ENCODE data around the gene PPA1.
"Not testable (repeated sequence)": the region's sequence is repeated elsewhere in the genome, so short reads cannot be mapped to it uniquely, and the experiment has no call there.

The PPA1 gene

GRCh38 chr10:70227548-70228320 is 5.5 kb downstream of the PPA1 start:
- H3K36me3 ChIP-seq (ENCODE audit: control insufficient read depth, insufficient read depth, low read length), result peaks cover 2% of the 10 kb centered on the region
- no peaks in the 10 kb centered on the region for H3K4me1 ChIP-seq (ENCODE audit: control insufficient read depth, insufficient read depth, low read length)
- no peak overlapping the region for H3K4me3 ChIP-seq (ENCODE audit: low read depth, low read length)
- H3K9ac ChIP-seq (ENCODE audit: low read depth, low read length), result no peak overlapping the region
- H3K9me3 ChIP-seq (ENCODE audit: control insufficient read depth, insufficient read depth, low read length), result no peaks in the 10 kb centered on the region
- no peaks in the 10 kb centered on the region for H3K27me3 ChIP-seq (ENCODE audit: control insufficient read depth, insufficient read depth, low read length)

- H3K36me3 ChIP-seq (ENCODE audit: control insufficient read depth, insufficient read depth, low read length), result peaks cover 2% of the 10 kb centered on the region
- no peak overlapping the region for H3K9ac ChIP-seq (ENCODE audit: low read depth, low read length)
- H3K27me3 ChIP-seq (ENCODE audit: control insufficient read depth, insufficient read depth, low read length), result no peaks in the 10 kb centered on the region
- no peak overlapping the region for H3K4me3 ChIP-seq (ENCODE audit: low read depth, low read length)
- H3K4me1 ChIP-seq (ENCODE audit: control insufficient read depth, insufficient read depth, low read length), result no peaks in the 10 kb centered on the region
- no peaks in the 10 kb centered on the region for H3K9me3 ChIP-seq (ENCODE audit: control insufficient read depth, insufficient read depth, low read length)
These were observed 9.5 kb downstream of the PPA1 start for GRCh38 chr10:70223728-70224127.

GRCh38 chr10:70222811-70223447 is 10.3 kb downstream of the PPA1 start:
- not testable (repeated sequence) for H3K4me1 ChIP-seq (ENCODE audit: control insufficient read depth, insufficient read depth, low read length); H3K4me3 ChIP-seq (ENCODE audit: low read depth, low read length); H3K36me3 ChIP-seq (ENCODE audit: control insufficient read depth, insufficient read depth, low read length); H3K27me3 ChIP-seq (ENCODE audit: control insufficient read depth, insufficient read depth, low read length); H3K9me3 ChIP-seq (ENCODE audit: control insufficient read depth, insufficient read depth, low read length); H3K9ac ChIP-seq (ENCODE audit: low read depth, low read length)

GRCh38 chr10:70222340-70222794 is 10.9 kb downstream of the PPA1 start:
- H3K36me3 ChIP-seq (ENCODE audit: control insufficient read depth, insufficient read depth, low read length), result peaks cover 2% of the 10 kb centered on the region
- H3K4me3 ChIP-seq (ENCODE audit: low read depth, low read length), result no peak overlapping the region
- H3K9me3 ChIP-seq (ENCODE audit: control insufficient read depth, insufficient read depth, low read length), result no peaks in the 10 kb centered on the region
- H3K4me1 ChIP-seq (ENCODE audit: control insufficient read depth, insufficient read depth, low read length), result no peaks in the 10 kb centered on the region
- no peak overlapping the region for H3K9ac ChIP-seq (ENCODE audit: low read depth, low read length)
- no peaks in the 10 kb centered on the region for H3K27me3 ChIP-seq (ENCODE audit: control insufficient read depth, insufficient read depth, low read length)

GRCh38 chr10:70221030-70221429 is 12.2 kb downstream of the PPA1 start:
- Histone ChIP-seq H3K36me3 (ENCODE audit: control insufficient read depth, insufficient read depth, low read length) (peaks cover 2% of the 10 kb centered on the region), H3K9ac (ENCODE audit: low read depth, low read length) (no peak overlapping the region), H3K27me3 (ENCODE audit: control insufficient read depth, insufficient read depth, low read length) (no peaks in the 10 kb centered on the region), H3K4me3 (ENCODE audit: low read depth, low read length) (no peak overlapping the region), H3K4me1 (ENCODE audit: control insufficient read depth, insufficient read depth, low read length) (no peaks in the 10 kb centered on the region), H3K9me3 (ENCODE audit: control insufficient read depth, insufficient read depth, low read length) (no peaks in the 10 kb centered on the region)

DNA sequence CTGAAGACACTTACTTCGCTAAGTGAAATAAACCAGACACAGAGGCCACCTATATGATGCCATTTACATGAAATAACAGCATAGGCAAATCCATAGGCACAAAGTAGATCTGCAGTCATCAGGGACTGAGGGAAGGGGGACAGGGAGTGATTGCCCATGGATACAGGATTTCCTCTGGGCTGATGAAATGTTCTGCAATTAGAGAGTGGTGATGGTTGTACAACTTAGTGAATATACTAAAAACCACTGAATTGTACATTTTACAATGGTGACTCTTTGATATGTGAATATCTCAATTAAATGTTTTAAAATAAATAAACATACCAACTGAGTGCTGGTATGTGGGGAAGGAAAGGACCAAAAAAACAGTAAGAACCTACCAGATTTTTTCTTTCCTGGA is 20.4 kb downstream of the PPA1 start:
- Histone ChIP-seq H3K36me3 (ENCODE audit: control insufficient read depth, insufficient read depth, low read length) (peaks cover 5% of the 10 kb centered on the region), H3K9ac (ENCODE audit: low read depth, low read length) (no peak overlapping the region), H3K27me3 (ENCODE audit: control insufficient read depth, insufficient read depth, low read length) (no peaks in the 10 kb centered on the region), H3K4me1 (ENCODE audit: control insufficient read depth, insufficient read depth, low read length) (no peaks in the 10 kb centered on the region), H3K4me3 (ENCODE audit: low read depth, low read length) (no peak overlapping the region), H3K9me3 (ENCODE audit: control insufficient read depth, insufficient read depth, low read length) (no peaks in the 10 kb centered on the region)

- peaks cover 9% of the 10 kb centered on the region for H3K36me3 ChIP-seq (ENCODE audit: control insufficient read depth, insufficient read depth, low read length)
- H3K9me3 ChIP-seq (ENCODE audit: control insufficient read depth, insufficient read depth, low read length), result no peaks in the 10 kb centered on the region
- no peaks in the 10 kb centered on the region for H3K27me3 ChIP-seq (ENCODE audit: control insufficient read depth, insufficient read depth, low read length)
- H3K4me1 ChIP-seq (ENCODE audit: control insufficient read depth, insufficient read depth, low read length), result no peaks in the 10 kb centered on the region
- no peak overlapping the region for H3K4me3 ChIP-seq (ENCODE audit: low read depth, low read length)
- no peak overlapping the region for H3K9ac ChIP-seq (ENCODE audit: low read depth, low read length)
These were observed 21.0 kb downstream of the PPA1 start for GRCh38 chr10:70212277-70212676.

GRCh38 chr10:70206762-70207161 is 26.5 kb downstream of the PPA1 start:
- no peaks in the 10 kb centered on the region for H3K4me1 ChIP-seq (ENCODE audit: control insufficient read depth, insufficient read depth, low read length)
- no peaks in the 10 kb centered on the region for H3K9me3 ChIP-seq (ENCODE audit: control insufficient read depth, insufficient read depth, low read length)
- H3K36me3 ChIP-seq (ENCODE audit: control insufficient read depth, insufficient read depth, low read length), result peaks cover 21% of the 10 kb centered on the region
- no peaks in the 10 kb centered on the region for H3K27me3 ChIP-seq (ENCODE audit: control insufficient read depth, insufficient read depth, low read length)
- no peak overlapping the region for H3K4me3 ChIP-seq (ENCODE audit: low read depth, low read length)
- no peak overlapping the region for H3K9ac ChIP-seq (ENCODE audit: low read depth, low read length)

- H3K9me3 ChIP-seq (ENCODE audit: control insufficient read depth, insufficient read depth, low read length), result no peaks in the 10 kb centered on the region
- H3K9ac ChIP-seq (ENCODE audit: low read depth, low read length), result no peak overlapping the region
- peaks cover 19% of the 10 kb centered on the region for H3K36me3 ChIP-seq (ENCODE audit: control insufficient read depth, insufficient read depth, low read length)
- no peak overlapping the region for H3K4me3 ChIP-seq (ENCODE audit: low read depth, low read length)
- H3K4me1 ChIP-seq (ENCODE audit: control insufficient read depth, insufficient read depth, low read length), result no peaks in the 10 kb centered on the region
- no peaks in the 10 kb centered on the region for H3K27me3 ChIP-seq (ENCODE audit: control insufficient read depth, insufficient read depth, low read length)
These were observed 32.1 kb downstream of the PPA1 start for GRCh38 chr10:70201105-70201504.

DNA sequence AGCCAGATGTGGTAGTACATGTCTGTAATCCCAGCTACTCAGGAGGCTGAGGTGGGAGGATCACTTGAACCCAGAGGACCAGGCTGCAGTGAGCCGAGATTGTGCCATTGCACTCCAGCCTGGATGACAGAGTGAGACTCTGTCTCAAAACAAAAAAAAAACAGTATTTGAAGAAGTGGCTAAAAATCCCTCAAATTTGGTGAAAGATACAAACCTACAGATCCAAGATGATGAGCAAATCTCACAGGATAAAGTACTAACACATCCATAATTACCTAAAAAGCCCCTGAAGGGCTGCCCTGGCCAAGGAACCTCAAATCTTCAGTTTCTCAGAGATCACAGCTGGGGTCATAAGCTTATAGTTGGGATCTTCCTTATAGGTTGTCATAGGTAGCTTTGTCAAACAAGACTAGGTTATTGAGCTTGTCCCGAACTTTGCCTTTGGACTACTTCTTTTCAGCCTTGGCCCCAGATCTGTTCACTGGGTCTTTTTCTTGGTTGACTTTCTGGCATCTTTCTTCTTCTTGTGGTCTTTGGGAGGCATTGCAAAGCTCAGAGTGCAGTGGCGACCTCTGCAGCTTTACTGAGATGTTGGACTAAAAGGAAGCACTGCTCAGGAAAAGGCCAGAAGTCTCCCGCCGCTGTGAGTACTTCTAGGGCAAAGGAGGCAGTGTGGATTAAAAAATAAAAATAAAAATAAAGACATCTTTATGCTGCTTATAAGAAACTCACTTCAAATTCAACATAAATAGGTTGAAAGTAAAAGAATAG is 34.3 kb downstream of the PPA1 start:
- Histone ChIP-seq H3K9me3 (ENCODE audit: control insufficient read depth, insufficient read depth, low read length) (no peaks in the 10 kb centered on the region), H3K4me1 (ENCODE audit: control insufficient read depth, insufficient read depth, low read length) (no peaks in the 10 kb centered on the region), H3K4me3 (ENCODE audit: low read depth, low read length) (no peak overlapping the region), H3K36me3 (ENCODE audit: control insufficient read depth, insufficient read depth, low read length) (peaks cover 10% of the 10 kb centered on the region), H3K27me3 (ENCODE audit: control insufficient read depth, insufficient read depth, low read length) (no peaks in the 10 kb centered on the region), H3K9ac (ENCODE audit: low read depth, low read length) (no peak overlapping the region)

DNA sequence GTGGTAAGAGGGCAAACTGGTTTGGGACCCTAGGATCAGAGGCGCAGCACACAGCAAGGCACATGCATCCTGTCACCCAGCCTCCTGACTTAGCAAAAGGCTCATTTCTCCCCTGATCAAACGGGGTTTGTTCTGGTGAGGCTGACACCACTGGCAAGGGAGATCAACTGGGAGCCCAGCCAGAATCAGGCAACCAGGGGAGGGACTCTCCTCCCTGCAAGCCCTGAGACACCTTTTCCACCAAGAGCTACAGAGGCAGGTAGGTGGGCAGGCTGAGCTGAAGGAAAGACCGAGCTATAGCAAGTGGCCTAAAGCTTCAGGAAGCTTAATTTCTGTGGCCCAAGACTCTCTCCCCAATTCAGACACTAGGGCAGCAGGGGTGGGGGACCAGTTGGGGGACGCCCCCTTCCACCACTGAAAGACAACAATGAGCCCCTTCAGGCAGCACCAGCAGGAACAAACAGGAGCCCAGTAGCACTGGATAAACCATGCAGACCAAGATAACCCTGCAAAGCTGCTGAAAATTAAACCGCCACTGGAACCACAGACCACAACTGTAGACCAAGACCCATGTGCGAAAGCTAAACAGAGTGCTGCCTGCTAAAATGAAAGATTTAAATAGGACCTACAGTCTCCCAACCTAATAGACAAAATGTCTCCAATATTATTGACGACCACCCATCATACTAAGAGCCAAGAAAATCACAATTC is 35.8 kb downstream of the PPA1 start:
- Histone ChIP-seq H3K36me3 (ENCODE audit: control insufficient read depth, insufficient read depth, low read length) (peaks cover 9% of the 10 kb centered on the region), H3K27me3 (ENCODE audit: control insufficient read depth, insufficient read depth, low read length) (no peaks in the 10 kb centered on the region), H3K4me1 (ENCODE audit: control insufficient read depth, insufficient read depth, low read length) (no peaks in the 10 kb centered on the region), H3K9me3 (ENCODE audit: control insufficient read depth, insufficient read depth, low read length) (no peaks in the 10 kb centered on the region), H3K9ac (ENCODE audit: low read depth, low read length) (no peak overlapping the region), H3K4me3 (ENCODE audit: low read depth, low read length) (no peak overlapping the region)

All from iPS-15b (cell line).